Colon (tissue), 2 donors: Measurements from ENCODE around the gene SLC39A11.
"Not testable (repeated sequence)": the region's sequence is repeated elsewhere in the genome, so short reads cannot be mapped to it uniquely, and the experiment has no call there.

ENCODE experiments used
- FAIRE-seq: peaks from 2 replicates; lab custom pipeline; 2012; peaks lifted over from hg19 to GRCh38; lab: Jason Lieb, UNC
- donor health status: control.
- donor health status: control.

SLC39A11 gene

GRCh38 chr17:72654706-72655105 lies 437.8 kb downstream of the SLC39A11 start:
- no peak for FAIRE-seq

DNA sequence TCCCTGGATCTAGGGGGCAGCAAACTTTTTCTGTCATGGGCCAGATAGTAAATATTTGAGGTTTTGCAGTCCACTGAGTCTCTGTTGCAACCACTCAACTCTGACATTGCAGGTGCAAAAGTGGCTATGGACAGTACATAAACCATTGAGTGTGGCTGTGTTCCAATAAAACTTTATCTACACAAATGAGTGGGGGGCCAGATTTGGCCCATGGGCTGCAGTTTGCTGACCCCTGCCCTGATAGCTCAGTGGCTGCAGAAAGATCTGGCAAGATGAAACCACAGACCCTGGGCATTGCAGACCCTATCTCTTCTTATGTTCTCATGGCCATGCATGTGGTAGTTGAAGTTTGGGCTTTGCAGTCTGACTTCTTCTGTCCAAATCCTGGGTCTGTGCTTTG lies 440.5 kb downstream of the SLC39A11 start:
- no peak for FAIRE-seq

- FAIRE-seq: no peak
These were observed 443.8 kb downstream of the SLC39A11 start for GRCh38 chr17:72648702-72649101.

DNA sequence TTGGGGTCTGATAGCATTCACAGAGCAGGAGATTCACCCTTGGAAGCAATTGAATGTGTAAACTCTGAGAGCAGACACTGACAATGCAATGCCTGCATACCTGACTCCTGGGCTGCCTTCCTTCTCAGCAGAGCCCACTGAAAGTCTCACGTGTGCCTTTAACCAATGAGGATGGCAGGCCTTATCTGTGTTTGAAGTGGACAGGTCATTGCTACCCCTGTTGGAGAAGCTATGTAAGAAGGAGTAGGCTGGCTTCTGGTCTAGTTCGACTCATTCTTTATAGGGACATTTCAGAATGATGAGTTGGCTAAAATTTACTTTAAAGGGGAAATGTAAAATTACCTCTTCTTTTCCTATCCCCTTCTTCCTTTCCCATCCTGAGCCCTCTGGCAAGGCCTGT lies 446.3 kb downstream of the SLC39A11 start:
- no peak for FAIRE-seq

DNA sequence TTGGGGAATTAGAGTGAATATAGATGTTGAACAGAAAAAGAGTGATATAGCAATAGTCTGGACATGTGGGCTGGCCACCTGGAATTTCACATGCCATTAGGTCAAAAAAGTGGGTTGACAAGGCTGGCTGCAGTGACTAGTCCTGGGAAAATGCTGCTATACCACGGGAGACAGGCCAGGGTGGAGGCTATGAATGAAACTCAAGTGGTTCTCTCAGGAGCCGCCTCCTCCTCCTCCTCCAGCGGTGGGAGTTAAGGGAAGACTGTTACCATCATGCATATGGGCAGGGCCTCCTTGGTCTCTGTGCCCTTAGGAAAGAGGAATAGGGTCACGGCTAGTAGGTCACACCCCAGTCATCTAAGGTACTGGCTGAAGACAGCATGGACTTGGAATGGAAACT lies 448.0 kb downstream of the SLC39A11 start:
- no peak for FAIRE-seq

DNA sequence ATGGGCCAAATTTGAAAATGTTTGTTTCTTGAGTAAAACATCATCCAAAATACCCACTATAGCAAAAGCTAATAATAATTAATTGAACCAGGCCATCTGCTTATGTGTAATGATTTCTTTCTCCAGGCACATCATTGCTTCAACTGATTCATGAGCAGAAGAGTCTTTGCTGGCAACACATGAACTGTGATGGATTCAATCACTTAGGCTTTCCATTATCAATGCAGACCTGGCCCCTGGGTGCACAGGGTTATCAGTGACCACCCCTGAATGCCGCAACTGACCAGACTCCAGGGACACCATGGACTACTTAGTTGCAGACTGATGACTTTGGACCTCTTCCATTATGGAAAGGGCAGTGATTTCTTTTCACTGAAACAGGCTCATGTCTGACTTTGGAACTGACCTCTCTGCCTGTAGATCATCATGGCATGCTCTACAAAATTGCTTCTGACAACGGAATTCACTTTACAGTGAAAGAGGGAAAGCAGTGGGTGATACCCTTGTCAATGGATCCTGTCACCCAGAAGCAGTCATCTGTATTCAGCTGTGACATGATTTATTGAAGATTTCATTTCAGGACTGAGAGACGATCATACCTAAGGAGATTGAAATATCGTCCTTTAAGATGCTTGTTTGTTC lies 448.8 kb downstream of the SLC39A11 start:
- FAIRE-seq: no peak

DNA sequence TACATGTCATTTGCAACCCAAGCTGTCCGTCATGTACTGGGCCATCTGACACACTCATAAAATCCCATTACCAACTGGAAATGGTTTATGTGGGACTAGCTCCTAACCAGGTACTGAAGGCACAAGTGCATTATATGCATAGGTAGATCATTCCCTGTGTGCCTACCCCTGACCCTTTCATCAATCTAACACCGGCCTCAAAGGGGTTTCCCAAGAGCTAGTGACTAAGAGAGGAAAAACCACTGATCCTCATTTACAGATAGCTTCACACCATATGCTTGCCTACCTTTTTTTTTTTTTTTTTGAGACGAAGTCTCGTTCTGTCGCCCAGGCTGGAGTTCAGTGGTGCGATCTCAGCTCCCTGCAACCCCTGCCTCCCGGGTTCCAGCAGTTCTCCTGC lies 449.8 kb downstream of the SLC39A11 start:
- no peak for FAIRE-seq

DNA sequence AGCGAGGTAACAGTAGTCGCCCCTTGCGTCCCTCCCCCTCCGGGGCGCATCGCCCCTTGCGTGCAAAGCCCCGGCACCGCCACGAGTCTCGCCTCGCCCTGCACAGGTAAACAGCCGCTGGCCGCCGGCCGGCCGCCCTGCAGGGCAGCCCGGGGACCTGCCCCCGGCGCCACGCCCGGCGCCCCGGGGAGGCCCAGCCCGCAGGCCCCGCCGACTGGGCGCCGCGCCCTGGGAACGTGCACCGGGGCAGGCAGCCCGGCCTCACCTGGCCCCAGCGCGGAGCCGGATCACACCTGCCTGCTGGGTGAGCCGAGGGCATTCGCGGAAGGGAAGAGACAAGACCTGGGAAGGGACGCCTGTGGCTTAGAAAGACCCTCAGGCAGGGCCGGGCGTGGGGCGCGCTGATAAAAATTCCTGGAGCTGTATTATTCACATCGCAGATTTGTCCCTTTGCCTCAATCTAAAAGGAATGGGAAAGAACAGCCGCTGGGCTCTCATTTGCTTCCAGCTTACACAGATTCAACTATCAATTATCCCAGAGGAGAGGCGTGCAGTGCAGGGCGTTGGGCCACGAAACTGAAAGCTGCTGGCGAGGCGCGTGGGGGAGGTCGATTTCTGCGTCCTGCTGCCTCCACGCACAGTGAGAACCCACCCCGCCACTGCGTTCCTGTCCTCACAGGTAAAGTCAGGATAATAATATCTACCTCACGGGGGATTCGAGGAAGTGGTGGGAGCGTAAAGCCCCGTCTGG lies 451.9 kb downstream of the SLC39A11 start:
- FAIRE-seq: no peak

DNA sequence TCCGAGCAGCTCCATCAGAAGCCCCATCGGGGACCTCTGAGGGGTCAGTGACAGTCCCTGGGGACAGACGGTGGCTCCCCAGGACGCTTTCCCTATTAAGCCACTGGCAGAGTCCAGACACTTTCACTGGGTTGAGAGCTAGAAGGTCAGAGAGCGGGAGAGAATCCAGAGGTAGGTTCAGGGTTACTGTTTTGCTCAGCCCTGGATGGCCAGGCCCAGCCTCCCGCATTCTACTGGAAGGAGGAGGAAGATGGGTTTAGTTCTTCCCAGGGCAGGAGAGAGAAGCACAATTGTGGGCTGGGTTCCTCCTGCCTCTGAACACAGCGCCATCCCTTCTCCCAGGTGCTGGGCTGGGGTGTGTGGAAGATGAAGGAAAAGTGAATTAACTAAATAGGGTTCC lies 452.8 kb downstream of the SLC39A11 start:
- no peak for FAIRE-seq

DNA sequence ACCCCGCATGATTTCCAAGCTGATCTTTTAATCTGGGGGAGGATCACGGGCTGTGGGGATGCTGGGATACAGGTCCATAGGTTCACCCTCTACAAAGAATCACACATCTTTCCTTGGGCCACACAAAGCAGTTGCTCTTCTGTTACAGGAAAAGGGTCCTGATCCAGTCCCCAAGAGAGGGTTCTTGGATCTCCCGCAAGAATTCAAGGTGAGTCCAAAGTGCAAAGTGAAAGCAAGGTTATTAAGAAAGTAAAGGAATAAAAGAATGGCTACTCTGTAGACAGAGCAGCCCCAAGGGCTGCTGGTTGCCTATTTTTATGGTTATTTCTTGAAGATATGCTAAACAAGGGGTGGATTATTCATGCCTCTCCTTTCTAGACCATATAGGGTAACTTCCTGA lies 453.6 kb downstream of the SLC39A11 start:
- not testable (repeated sequence) for FAIRE-seq

DNA sequence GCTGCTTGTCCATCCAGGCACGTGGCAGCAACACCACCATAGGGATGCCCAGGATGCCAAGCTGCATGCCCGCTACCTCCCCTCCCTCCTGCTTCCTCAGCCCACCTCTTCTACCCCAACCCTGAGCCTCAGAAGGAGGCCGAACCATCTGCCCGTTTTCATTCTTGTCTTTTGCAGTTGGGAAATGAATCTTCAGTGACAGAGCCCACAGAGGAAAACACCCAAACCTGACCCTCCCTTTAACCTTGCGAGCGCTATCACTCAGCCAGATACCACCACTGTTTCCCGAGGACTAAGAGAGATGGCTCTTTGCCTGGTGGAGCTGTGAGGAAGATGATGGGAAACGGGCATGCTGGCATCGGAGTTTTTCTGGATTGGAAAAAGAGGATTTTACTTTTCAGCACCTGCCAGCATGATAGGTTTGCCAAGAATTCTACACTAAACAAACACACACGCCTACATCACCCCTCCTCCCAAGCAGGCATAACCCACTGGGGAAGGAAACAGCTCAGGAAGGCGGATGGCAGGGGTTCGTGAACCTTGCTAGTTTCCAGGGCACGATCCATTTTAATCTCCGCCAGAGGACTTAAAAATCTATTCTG lies 457.4 kb downstream of the SLC39A11 start:
- FAIRE-seq: no peak

DNA sequence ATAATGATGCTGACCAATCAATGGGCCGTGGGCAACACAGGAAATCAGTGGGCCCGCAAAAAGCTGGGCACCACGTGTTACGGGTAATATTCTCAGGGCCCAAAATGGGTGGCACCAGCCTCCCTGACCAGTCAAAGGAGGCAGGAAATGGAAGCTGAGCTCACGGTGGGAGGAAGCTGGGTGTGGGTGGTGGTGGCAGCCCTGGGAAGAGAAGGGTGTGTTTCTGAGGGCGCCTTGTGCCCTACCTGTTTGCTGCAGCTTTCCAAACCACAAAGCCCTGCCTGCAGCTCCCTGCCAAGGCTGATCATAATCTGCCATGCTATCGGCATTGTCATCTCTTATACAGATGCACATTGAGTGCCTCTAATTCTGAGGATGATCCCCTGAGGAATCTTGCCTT lies 457.9 kb downstream of the SLC39A11 start:
- FAIRE-seq: no peak

DNA sequence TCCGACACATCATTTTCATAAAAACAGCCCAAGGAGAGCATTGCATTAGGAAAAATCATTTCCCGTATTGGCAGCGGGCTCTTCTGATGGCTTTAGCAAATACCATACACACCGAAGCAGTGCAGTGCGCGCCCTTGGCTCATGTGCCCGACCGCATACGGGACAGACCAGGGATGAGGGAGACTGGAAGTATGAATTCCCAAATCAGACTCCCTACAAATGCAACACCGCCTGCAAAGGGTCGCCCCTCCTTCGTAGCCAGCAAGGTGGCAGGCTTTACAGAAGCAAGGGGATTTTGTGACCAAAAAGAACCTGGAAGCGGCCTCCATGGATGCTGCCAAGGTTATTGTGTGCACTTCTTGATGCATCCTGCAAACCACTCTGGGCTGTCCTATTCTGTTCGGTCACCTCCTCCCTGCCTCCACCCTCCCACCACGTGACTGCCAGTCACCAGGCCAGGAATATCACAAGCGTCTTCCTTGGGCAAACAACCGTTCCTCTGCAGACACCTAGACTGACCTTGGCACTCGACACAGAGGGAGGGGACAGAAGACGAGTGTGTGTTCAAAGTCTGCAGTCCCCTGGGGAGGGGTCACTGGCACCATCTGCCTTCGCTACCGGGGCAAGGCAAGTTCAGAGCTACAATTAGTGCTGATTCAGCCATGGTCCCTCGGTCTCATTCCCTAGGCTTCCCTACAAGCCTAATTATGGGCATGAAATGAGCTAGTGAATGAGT lies 460.4 kb downstream of the SLC39A11 start:
- FAIRE-seq: no peak

GRCh38 chr17:72631568-72631948 lies 460.9 kb downstream of the SLC39A11 start:
- FAIRE-seq: no peak

DNA sequence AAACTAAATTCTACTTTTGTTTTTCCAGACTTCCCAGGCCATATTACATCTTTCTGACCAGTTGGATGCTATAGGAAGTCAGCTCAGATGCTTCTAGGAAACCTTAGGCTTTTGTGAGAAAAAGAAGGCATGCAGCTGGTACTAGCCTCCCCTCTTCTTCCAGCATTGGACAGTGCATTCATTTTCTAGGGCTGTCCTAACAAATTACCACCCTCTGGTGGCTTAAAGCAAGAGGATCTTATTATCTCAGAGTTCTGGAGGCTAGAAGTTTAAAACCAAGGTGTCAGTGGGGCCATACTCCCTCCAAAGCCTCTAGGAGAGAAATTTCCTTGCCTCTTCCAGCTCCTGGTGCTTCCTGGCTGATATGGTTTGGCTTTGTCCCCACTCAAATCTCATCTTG lies 467.8 kb downstream of the SLC39A11 start:
- FAIRE-seq: no peak

DNA sequence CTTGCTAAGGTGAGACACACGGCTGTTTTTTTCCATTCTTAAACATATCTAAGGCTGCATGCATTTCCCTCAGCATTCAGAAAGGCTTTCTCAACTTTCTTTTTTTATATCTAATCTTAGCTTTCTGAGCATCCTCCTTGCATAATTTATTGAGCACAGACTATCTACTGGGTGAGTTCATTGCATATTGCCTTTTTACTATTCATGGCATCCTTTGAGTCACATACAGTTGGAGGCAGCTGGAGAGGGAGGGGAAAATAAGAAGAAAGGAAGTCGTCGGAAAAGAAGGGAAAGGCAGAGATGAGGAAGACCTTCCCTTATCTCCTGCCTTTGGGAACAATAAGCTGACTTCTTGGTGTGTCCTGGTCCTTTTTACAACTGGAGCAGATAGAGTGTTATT lies 468.3 kb downstream of the SLC39A11 start:
- FAIRE-seq: no peak

DNA sequence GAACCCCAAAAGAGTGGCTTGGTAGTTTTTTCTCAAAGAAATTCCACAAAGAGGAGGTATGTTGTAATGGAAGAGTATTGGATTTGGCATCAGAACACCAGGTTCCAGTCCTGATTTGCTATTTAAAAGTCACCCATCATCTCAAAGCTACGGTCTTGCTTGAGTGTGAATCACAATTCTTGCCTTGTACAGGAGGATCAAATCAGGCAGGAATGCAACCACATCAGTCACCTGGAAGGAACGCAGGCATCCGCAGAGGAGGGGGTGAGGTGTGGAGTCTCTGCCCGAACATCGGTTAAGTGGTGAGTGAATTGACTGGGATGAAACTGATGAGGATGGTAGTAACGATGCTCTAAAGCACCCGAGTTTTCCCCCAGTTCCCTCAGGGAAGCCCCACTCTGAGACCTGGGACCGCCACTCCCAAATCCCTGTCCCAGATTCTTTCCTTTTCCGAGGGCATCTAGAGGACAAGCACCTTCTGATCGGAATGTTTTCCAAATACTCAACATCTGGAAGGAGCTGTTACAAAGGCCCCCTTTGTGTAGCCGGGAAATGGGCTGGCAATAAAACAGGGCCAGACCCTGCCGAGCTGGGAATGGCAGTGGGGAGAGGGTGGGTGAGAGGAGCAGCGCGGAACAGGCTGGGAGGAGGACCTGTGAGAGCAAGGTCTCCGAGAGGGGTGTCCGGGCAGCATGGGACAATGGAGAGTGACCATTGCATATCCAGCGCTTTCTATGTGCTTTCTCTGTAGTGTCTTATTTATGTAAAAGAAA lies 469.6 kb downstream of the SLC39A11 start:
- no peak for FAIRE-seq

GRCh38 chr17:72619976-72620650 lies 472.4 kb downstream of the SLC39A11 start:
- no peak for FAIRE-seq

GRCh38 chr17:72618001-72618509 lies 474.4 kb downstream of the SLC39A11 start:
- FAIRE-seq: no peak

DNA sequence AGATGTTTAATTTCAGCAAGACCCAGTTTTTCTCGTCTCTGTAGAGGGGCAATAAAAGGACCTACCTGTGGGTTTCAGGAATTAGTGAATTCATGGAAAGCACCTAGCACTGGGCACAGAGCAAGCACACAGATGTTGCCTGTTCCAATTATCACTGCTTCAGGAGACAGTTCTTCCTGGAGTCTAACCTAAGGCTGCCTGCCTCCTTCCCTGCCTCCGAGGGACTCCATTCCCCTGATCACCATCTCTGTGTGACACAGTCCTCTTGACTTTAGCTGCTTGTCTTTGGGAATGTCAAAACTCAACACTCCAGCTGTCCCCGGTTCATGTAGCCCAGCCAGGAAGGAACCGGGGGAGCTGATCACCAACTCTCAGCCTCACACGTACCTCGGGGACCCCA lies 474.9 kb downstream of the SLC39A11 start:
- FAIRE-seq: no peak

- FAIRE-seq: no peak
These were observed 476.0 kb downstream of the SLC39A11 start for GRCh38 chr17:72616447-72616846.
